KOPT-K1 (cell line): Measurements from ENCODE around the gene BRK1.
"Not testable (repeated sequence)": the region's sequence is repeated elsewhere in the genome, so short reads cannot be mapped to it uniquely, and the experiment has no call there.

Source experiments
- H3K27ac ChIP-seq: fragments of 200-600 bp; sonication (generic); 2 replicates; pipeline ENCODE4 v1.5.1; 2016; ENCODE audit warnings: antibody characterized with exemption, mild to moderate bottlenecking, low read depth, low read length; ENCODE audit not compliant: poor library complexity, severe bottlenecking
- H3K36me3 ChIP-seq: fragments of 200-600 bp; sonication (generic); 2 replicates; pipeline ENCODE4 v1.5.1; 2017; ENCODE audit warnings: antibody characterized with exemption, mild to moderate bottlenecking, low read length, moderate library complexity; ENCODE audit not compliant: insufficient read depth
- H3K9me3 ChIP-seq: fragments of 200-600 bp; sonication (generic); 2 replicates; pipeline ENCODE4 v1.5.1; 2017; ENCODE audit warnings: antibody characterized with exemption, low read length, mild to moderate bottlenecking; ENCODE audit not compliant: insufficient read depth, poor library complexity, severe bottlenecking

BRK1 gene

DNA sequence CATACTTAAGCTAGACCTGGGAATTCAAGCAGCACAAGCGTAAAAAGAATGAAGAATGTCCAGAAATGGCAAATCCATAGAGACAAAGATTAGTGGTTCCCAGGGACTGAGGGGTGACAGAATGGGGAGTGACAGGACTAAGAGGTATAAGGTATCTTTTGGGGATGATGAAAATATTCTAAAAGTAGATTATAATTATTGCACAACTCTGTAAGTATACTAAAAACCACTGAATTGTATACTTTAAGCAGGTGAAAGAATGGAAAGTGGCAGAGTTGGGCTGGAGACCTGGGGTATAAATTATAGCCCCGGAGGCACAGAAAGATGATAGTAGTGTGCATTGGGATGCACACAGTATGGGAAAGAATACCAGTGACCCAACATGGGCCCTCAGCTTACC, 5.6 kb downstream of the BRK1 start:
- Histone ChIP-seq H3K9me3 (no peaks in the 10 kb centered on the region), H3K36me3 (peaks cover 83% of the 10 kb centered on the region), H3K27ac (no peak overlapping the region)

DNA sequence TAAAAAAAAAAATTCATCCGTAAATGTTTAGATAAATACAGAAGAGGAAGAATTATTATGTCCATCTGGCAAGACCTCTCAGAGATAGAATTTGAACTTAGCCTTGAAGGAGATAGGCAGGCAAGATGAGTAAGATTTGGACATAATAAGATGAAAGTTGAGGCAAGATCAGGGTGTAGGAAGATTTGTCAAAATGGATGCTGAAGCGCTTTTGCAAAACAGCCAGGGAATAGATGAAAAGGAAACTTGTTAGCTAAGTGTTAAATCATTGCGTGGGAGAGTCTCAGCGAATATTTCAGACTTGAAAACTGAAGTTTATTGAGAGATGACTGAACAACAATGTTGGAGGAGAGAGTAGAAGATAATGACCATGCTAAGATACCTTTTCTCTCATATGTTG, 7.2 kb downstream of the BRK1 start:
- peaks cover 95% of the 10 kb centered on the region for H3K36me3 ChIP-seq
- H3K9me3 ChIP-seq = no peaks in the 10 kb centered on the region
- no peak overlapping the region for H3K27ac ChIP-seq

DNA sequence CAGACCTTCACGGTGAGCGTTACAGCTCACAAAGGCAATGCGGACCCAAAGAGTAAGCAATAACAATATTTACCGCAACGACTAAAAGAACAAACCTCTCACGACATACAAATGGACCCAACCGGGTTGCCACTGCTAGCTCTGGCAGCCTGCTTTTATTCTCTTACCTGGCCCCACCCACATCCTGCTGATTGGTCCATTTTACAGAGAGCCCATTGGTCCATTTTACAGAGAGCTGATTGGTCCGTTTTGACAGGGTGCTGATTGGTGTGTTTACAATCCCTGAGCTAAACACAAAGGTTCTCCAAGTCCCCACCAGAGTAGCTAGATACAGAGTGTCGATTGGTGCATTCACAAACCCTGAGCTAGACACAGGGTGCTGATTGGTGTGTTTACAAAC, 20.4 kb downstream of the BRK1 start:
- peak overlapping the region; percentile 57 for H3K27ac ChIP-seq
- not testable (repeated sequence) for H3K9me3 ChIP-seq, H3K36me3 ChIP-seq

DNA sequence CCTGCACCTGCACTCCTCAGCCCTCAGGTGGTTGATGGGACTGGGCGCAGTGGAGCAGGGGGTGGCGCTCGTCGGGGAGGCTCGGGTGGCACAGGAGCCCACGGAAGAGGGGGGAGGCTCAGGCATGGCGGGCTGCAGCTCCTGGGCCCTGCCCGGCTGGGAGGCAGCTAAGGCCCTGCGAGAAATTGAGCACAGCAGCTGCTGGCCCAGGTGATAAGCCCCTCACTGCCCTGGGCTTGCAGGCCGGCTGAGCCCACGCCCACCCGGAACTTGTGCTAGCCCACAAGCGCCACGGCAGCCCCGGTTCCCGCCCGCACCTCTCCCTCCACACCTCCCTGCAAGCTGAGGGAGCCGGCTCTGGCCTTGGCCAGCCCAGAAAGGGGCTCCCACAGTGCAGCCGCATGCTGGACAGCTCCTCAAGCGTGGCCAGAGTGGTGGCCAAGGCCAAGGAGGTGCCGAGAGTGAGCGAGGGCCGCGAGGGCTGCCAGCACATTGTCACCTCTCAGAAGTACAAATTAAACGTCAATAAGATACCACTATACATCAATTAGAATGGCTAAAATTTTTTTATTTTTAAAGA, 21.0 kb downstream of the BRK1 start:
- Histone ChIP-seq H3K36me3 (no peaks in the 10 kb centered on the region), H3K27ac (no peak overlapping the region), H3K9me3 (no peaks in the 10 kb centered on the region)

DNA sequence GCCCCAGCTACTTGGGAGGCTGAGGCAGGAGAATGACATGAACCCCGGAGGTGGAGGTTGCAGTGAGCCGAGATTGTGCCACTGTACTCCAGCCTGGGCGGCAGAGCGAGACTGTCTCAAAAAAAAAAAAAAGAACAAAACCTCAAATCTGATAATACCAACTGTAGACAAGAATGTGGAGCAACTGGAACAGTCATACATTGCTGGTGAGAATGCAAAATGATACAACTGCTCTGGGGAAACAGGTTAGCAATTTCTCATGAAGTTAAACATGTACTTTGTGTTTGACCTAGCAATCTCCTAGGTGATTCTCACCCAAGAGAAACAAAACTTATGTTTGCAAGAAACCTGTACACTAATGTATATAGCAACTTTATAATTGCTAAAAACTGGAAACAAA, 21.7 kb downstream of the BRK1 start:
- no peak overlapping the region for H3K27ac ChIP-seq
- H3K36me3 ChIP-seq = no peaks in the 10 kb centered on the region
- no peaks in the 10 kb centered on the region for H3K9me3 ChIP-seq

DNA sequence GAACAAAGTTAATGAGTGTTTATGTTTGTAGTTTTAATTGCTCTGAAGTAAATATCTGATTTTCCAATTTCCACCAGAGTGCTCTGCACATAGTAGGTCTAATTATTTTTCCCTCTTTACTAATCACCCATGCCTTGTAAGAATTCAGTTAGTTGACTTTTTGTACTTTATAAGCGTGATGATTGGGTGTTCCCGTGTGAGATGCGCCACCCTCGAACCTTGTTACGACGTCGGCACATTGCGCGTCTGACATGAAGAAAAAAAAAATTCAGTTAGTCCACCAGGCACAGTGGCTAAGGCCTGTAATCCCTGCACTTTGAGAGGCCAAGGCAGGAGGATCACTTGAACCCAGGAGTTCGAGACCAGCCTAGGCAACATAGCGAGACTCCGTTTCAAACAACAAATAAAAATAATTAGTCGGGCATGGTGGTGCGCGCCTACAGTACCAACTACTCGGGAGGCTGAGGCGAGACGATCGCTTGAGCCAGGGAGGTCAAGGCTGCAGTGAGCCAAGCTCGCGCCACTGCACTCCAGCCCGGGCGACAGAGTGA, 25.6 kb downstream of the BRK1 start:
- Histone ChIP-seq H3K27ac (peak overlapping the region; percentile 81), H3K9me3 (no peaks in the 10 kb centered on the region), H3K36me3 (peaks cover 26% of the 10 kb centered on the region)

DNA sequence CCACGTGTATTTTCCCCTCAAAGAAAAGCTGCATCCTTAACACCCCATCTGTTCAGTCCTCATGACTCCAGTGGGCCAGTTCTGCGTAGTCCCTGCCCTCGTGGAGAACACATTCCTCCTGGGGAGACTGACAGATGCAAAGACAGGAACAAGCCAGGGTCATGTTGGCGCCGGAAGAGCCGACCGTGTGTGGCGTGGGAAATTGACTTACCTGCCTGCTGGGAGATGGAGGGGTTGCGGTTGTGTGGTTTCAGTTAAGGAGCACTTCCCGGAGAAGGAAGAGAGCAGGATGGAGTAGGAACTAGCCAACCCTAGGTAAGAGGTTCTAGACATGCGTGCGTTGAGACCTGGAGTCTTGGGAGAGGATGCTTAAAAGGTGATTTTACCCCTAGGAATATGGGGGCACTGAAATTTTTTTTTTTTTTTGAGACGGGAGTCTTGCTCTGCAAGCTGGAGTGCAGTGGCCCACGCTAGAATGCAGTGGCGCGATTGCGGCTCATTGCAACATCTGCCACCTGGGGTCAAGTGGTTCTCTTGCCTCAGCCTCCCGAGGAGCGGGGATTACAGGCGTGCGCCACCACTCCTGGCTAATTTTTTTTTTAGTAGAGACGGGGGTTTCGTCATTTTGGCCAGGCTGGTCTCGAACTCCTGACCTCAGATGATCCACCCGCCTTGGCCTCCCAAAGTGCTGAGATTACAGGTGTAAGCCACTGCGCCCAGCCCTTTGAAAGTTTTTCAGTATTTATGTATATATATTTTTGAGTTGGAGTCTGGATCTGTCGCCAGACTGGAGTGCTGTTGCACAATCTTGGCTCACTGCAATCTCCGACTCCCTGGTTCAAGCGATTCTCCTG, 27.5 kb downstream of the BRK1 start:
- Histone ChIP-seq H3K9me3 (no peaks in the 10 kb centered on the region), H3K36me3 (peaks cover 44% of the 10 kb centered on the region), H3K27ac (peak overlapping the region; percentile 81)

DNA sequence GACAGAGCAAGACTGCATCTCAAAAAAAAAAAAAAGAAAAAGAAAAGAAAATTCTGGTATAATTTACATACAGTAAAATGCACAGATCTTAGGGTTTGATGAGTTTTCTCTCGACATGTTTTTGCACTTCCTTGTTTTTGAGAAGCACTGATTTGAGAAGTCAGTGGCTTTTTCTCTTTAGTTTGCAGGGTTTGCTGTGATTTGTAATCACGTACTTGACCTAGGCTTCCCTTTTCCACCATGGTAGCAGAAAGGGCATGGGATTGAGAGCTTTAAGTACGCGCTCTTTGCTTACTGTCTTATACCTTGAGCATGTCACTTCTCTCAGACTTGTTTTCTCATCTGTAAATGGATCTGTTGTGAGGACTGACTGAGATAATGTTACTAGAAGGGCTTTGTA, 30.2 kb downstream of the BRK1 start:
- H3K36me3 ChIP-seq = peaks cover 71% of the 10 kb centered on the region
- no peak overlapping the region for H3K27ac ChIP-seq
- H3K9me3 ChIP-seq = no peaks in the 10 kb centered on the region

DNA sequence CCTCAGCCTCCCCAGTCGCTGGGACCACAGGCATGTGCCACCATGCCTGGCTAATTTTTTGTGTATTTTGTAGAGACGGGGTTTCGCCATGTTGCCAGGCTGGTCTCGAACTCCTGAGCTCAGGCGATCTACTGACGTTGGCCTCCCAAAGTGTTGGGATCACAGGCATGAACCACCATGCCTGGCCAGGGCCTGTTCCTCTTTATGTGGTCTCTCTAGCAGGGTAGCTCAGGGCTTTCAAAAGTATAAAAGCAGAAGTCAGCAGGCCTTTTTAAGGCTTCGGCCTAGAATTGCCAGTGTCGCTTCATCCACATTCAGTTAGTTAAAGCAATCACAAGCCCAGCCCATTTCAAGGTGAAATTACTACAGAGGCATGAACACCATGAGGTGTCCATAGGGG, 33.8 kb downstream of the BRK1 start:
- no peak overlapping the region for H3K27ac ChIP-seq
- peaks cover 96% of the 10 kb centered on the region for H3K36me3 ChIP-seq
- H3K9me3 ChIP-seq = no peaks in the 10 kb centered on the region

DNA sequence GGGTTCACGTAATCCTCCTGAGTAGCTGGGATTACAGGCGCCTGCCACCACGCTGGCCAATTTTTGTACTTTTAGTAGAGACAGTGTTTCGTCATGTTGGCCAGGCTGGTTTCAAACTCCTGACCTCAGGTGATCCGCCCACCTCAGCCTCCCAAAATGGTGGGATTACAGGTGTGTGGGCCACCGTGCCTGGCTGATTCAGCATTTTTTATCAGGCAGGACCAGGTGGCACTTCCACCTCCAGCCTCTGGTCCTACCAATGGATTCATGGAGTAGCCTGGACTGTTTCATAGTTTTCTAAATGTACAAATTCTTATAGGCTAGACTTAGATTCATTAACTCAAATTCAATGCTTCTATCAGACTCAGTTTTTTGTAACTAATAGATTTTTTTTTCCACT, 35.5 kb downstream of the BRK1 start:
- Histone ChIP-seq H3K9me3 (no peaks in the 10 kb centered on the region), H3K36me3 (peaks cover 93% of the 10 kb centered on the region), H3K27ac (no peak overlapping the region)

DNA sequence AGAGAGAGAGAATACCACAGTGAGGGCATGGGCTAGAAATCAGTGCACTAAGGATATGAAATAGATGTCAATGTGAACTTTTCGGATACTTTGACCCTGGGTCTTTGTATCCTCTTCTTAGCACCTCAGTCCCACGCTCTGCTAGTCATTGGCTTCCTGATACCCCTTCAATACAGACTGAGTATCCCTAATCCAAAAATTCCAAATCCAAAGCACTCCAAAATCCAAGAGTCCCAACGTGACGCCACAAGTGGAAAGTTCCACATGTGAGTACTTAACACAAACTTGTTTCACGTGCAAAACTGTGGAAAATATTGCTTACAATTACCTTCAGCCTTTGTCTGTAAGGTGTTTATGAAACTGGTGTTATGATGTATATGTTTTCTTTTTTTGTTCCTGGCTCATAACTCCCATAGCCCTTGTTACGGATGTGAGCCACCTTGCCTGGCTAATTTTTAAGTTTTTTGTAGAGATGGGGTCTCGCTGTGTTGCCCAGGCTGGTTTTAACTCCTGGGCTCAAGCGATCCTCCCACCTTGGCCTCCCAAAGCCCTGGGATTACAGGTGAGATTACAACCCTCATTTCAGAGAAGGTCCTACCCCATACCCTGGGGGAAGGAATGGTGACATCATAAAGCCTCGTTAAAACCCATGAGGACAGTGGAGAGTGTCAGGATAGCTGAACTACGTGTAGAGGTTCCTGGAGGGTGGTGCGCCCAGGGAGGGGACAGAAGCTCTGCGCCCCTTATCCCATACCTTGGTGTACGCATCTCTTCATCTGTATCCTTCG, 39.1 kb downstream of the BRK1 start:
- Histone ChIP-seq H3K9me3 (no peaks in the 10 kb centered on the region), H3K36me3 (peaks cover 59% of the 10 kb centered on the region), H3K27ac (no peak overlapping the region)

DNA sequence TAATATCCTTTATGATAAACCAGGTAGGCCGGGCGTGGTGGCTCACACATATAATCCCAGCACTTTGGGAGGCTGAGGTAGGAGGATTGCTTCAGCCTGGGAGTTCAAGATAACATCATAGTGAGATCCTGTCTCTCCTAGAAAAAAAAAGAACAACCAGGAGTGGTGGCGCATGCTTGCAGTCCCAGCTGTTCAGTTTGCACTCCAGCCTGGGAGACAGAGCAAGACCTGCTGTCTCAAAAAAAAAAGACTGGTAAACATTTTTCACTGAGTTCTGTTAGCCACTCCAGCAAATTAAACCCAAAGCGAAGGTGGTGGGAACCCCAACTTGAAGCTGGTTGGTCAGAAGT, 39.6 kb downstream of the BRK1 start:
- no peak overlapping the region for H3K27ac ChIP-seq
- H3K36me3 ChIP-seq = peaks cover 53% of the 10 kb centered on the region
- H3K9me3 ChIP-seq = no peaks in the 10 kb centered on the region

DNA sequence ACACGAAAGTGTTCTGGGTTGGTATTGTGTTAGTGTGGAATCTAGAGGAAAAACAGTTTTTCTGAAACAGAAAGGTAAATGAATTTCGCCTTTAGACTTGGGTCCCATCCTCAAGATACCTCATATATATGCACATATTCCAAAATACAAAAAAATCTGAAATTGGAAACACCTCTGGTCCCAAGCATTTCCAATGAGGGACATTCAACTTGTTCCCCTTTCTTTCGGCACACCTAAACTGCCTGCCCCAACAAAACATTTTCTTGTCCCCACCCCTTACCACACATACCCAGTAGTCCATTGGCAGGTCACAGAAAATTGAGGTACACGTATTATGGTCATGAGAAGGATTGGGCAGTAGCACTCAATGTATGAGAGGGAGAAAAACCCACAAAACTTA, 40.2 kb downstream of the BRK1 start:
- Histone ChIP-seq H3K9me3 (no peaks in the 10 kb centered on the region), H3K27ac (no peak overlapping the region), H3K36me3 (peaks cover 47% of the 10 kb centered on the region)

DNA sequence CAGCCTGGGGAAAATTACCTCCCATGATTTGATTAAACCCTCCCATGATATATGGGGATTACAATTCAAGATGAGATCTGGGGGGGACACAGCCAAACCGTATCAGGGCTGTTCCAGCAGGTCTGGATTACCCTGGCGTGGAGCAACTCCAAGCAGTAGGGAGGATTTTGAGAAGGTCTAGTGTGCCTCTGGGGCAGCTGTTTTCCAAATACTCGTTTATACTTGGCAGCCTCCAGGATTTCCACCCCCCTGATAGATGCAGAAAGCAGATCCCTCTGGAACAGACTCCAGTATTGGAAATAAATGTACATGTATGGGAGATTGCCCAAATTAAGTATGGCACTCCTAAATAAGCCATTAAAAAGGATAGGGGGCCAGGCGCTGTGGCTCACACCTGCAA, 41.6 kb downstream of the BRK1 start:
- Histone ChIP-seq H3K27ac (no peak overlapping the region), H3K36me3 (peaks cover 34% of the 10 kb centered on the region), H3K9me3 (no peaks in the 10 kb centered on the region)

DNA sequence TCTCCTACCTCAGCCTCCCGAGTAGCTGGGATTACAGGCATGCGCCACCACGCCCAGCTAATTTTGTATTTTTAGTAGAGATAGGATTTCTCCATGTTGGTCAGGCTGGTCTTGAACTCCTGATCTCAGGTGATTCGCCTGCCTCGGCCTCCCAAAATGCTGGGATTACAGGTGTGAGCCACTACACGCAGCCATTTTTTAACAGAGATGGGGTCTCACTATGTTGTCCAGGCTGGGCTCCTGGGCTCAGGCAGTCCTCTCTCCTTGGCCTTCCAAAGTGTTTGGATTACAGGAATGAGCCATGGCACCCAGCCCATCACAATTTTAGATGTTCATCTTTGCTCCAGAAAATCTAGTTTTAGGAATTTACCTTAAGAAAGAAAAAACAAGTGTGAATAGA, 43.1 kb downstream of the BRK1 start:
- H3K9me3 ChIP-seq, H3K27ac ChIP-seq: not testable (repeated sequence)
- H3K36me3 ChIP-seq = peaks cover 18% of the 10 kb centered on the region
